ES-I3 (cell line): Measurements from ENCODE around the gene CBR4.
"Not testable (repeated sequence)": the region's sequence is repeated elsewhere in the genome, so short reads cannot be mapped to it uniquely, and the experiment has no call there.

Experiments
- H3K36me3 ChIP-seq: 2 replicates; pipeline ENCODE4 v1.6.1; 2013; ENCODE audit warnings: mild to moderate bottlenecking, low read length, control low read depth, moderate library complexity; ENCODE audit not compliant: insufficient read depth
- H3K4me1 ChIP-seq: 2 replicates; pipeline ENCODE4 v1.6.1; 2013; ENCODE audit warnings: mild to moderate bottlenecking, control low read depth, low read length; ENCODE audit not compliant: insufficient read depth
- H3K9ac ChIP-seq: 2 replicates; pipeline ENCODE4 v1.6.1; 2013; ENCODE audit warnings: low read depth, mild to moderate bottlenecking, low read length, moderate library complexity
- H3K9me3 ChIP-seq: 2 replicates; pipeline ENCODE4 v1.6.1; 2013; ENCODE audit warnings: mild to moderate bottlenecking, low read length, moderate library complexity; ENCODE audit not compliant: control insufficient read depth, insufficient read depth

Gene CBR4

DNA sequence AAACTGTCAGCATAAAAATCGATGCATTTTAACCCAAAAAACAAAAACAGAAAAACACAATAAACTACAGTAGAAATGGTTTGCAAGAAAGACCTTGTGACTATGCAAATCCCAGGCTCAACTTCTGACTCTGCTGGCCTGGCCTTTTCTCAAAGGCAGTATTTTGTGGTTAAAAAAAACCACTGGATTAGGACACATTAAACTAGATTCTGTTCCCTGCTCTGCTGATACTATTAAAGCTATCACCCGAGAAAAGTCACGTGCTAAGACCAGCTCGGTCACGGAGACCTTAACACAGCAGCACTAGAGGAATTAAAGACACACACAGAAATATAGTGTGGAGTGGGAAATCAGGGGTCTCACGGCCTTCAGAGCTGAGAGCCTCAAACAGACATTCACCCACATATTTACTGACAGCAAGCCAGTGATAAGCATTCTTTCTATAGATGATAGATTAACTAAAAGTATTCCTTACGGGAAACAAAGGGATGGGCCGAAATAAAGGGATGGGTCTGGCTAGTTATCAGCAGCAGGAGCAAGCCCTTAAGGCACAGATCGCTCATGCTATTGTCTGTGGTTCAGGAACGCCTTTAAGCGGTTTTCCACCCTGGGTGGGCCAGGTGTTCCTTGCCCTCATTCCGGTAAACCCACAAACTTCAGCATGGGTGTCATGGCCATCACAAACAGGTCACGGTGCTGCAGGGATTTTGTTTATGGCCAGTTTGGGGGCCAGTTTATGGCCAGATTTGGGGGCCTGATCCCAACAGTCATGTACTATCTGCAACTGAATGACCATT, 16.1 kb downstream of the CBR4 start:
- no peaks in the 10 kb centered on the region for H3K4me1 ChIP-seq
- H3K36me3 ChIP-seq: 0 out of 2 replicates have a peak, but pooled peaks cover 5% of the 10 kb centered on the region
- H3K9ac ChIP-seq: no peak overlapping the region
- H3K9me3 ChIP-seq: no peaks in the 10 kb centered on the region

DNA sequence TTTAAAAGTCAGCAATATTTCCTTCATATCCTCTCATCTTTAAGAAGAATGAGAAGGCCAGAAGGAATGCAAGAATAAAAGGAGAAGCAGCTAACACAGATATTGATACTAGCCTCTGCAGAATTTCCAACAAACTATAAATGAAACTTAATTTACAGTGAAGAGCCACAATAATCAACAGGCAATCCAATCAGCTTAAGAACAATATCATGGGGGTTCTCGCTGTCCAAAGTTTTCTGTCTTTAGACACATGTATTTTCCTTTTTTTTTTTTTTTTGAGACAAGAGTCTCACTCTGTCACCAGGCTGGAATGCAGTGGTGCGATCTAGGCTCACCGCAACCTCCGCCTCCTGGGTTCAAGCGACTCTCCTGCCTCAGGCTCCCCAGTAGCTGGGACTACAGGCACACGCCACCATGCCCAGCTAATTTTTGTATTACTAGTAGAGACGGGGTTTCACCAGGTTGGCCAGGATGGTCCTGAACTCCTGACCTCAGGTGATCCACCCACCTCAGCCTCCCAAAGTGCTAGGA, 17.0 kb downstream of the CBR4 start:
- H3K9ac ChIP-seq, H3K4me1 ChIP-seq, H3K9me3 ChIP-seq, H3K36me3 ChIP-seq: not testable (repeated sequence)

DNA sequence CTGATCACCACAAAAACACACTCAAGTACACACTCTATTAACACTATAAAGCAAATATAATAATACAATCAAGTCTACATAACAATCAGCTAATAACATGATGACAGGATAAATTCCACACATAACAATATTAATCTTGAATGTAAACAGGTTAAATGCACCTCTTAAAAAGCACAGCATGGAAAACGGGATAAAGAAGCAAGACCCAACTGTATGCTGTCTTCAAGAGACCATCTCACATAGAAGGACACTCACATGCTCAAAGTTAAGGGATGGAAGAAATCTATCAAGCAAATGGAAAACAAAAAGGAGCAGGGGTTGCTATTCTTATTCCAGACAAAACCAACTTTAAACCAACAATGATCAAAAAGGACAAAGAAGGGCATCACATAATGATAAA, 28.1 kb downstream of the CBR4 start:
- Histone ChIP-seq H3K9me3 (peaks cover 4% of the 10 kb centered on the region; the same call in 1 of the 2 replicates), H3K9ac (no peak overlapping the region), H3K4me1 (no peaks in the 10 kb centered on the region), H3K36me3 (peaks cover 9% of the 10 kb centered on the region)

- Histone ChIP-seq H3K9ac (no peak overlapping the region), H3K36me3 (peaks cover 12% of the 10 kb centered on the region), H3K9me3 (peaks cover 8% of the 10 kb centered on the region; the same call in 1 of the 2 replicates), H3K4me1 (no peaks in the 10 kb centered on the region)
These were observed 28.6 kb downstream of the CBR4 start for GRCh38 chr4:168981460-168981859.

- Histone ChIP-seq H3K36me3 (peaks cover 18% of the 10 kb centered on the region), H3K9ac (no peak overlapping the region), H3K9me3 (peaks cover 23% of the 10 kb centered on the region), H3K4me1 (no peaks in the 10 kb centered on the region)
These were observed 30.7 kb downstream of the CBR4 start for GRCh38 chr4:168979338-168979737.

GRCh38 chr4:168978001-168978700, 31.9 kb downstream of the CBR4 start:
- H3K9ac ChIP-seq: no peak overlapping the region
- H3K36me3 ChIP-seq: peaks cover 18% of the 10 kb centered on the region
- no peaks in the 10 kb centered on the region for H3K4me1 ChIP-seq
- H3K9me3 ChIP-seq: peaks cover 25% of the 10 kb centered on the region

- H3K9me3 ChIP-seq: peaks cover 25% of the 10 kb centered on the region
- no peak overlapping the region for H3K9ac ChIP-seq
- peaks cover 13% of the 10 kb centered on the region for H3K36me3 ChIP-seq
- H3K4me1 ChIP-seq: no peaks in the 10 kb centered on the region
These were observed 37.5 kb downstream of the CBR4 start for GRCh38 chr4:168972596-168972995.

- Histone ChIP-seq H3K36me3 (no peaks in the 10 kb centered on the region), H3K4me1 (no peaks in the 10 kb centered on the region), H3K9me3 (peaks cover 3% of the 10 kb centered on the region; the same call in 1 of the 2 replicates), H3K9ac (no peak overlapping the region)
These were observed 49.3 kb downstream of the CBR4 start for GRCh38 chr4:168960716-168961115.

GRCh38 chr4:168955674-168956073, 54.4 kb downstream of the CBR4 start:
- peaks cover 3% of the 10 kb centered on the region; the same call in 1 of the 2 replicates for H3K9me3 ChIP-seq
- no peaks in the 10 kb centered on the region; the same call in 1 of the 2 replicates for H3K36me3 ChIP-seq
- no peaks in the 10 kb centered on the region for H3K4me1 ChIP-seq
- no peak overlapping the region for H3K9ac ChIP-seq

DNA sequence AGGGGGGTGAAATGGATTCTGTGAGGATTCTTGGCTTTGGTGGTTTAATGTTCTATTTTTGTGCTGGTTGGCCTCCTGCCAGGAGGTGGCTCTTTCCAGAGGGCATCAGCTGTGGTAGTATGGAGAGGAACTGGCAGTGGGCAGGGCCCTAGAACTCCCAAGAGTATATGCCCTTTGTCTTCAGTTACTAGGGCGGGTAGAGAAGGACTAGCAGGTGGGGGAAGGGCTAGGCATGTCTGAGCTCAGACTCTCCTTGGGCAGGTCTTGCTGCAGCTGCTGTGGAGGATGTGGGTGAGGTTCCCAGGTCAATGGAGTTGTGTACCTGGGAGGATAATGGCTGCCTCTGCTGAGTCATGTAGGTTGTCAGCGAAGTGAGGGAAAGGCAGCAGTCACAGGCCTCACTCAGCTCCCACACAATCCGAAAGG, 57.2 kb downstream of the CBR4 start:
- H3K36me3 ChIP-seq, H3K4me1 ChIP-seq, H3K9ac ChIP-seq, H3K9me3 ChIP-seq: not testable (repeated sequence)

GRCh38 chr4:168945291-168945690, 64.8 kb downstream of the CBR4 start:
- Histone ChIP-seq H3K9me3 (no peaks in the 10 kb centered on the region), H3K4me1 (no peaks in the 10 kb centered on the region), H3K36me3 (no peaks in the 10 kb centered on the region), H3K9ac (no peak overlapping the region)

DNA sequence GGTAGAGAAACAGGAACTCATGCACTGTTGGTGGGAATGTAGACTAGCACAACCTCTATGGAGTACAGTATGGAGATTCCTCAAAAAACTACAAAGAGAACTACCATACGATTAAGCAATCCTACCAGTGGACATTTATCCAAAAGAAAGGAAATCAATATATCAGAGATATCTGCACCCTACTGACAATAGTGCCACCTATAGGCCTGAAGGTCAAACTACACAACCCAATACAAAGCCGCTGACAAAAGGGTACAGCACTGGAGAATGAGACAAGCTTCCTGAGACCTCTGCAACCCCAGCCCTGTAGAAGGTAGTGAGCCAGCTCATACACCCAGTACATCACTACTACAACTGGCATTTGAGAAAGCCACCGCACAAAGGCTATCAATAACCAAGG, 67.1 kb downstream of the CBR4 start:
- Histone ChIP-seq H3K9me3 (no peaks in the 10 kb centered on the region), H3K4me1 (no peaks in the 10 kb centered on the region), H3K36me3 (no peaks in the 10 kb centered on the region), H3K9ac (no peak overlapping the region)
